Stomach (tissue), 9 donors: Measurements from ENCODE around the gene BFAR. TPM values are rescaled to one million over a fixed set of nuclear protein-coding genes. Genes with fewer than 3 reads are reported as not detected.
"Not testable (repeated sequence)": the region's sequence is repeated elsewhere in the genome, so short reads cannot be mapped to it uniquely, and the experiment has no call there.

Experiments
- DNase-seq, 2 donors: peaks; one replicate each; pipeline versions ENCODE4 v3.0.0 to v3.0.0-alpha.2; 2013 to 2019
- H3K27ac ChIP-seq, 5 donors: fragments of 200-600 bp in 4 of 5; sonication (generic) in 4 of 5; one replicate each; pipeline ENCODE4 v1.5.1; 2013 to 2019; ENCODE audit warnings: mild to moderate bottlenecking in 1 of 5, moderate library complexity in 1 of 5
- H3K27me3 ChIP-seq, 3 donors: fragments of 200-600 bp; sonication (generic); one replicate each; pipeline ENCODE4 v1.5.1; 2017 to 2019; ENCODE audit warnings: mixed run types in 1 of 3
- H3K36me3 ChIP-seq, 4 donors: fragments of 200-600 bp; sonication (generic); 1 replicate in 3 of 4; 2 replicates in 1 of 4; pipeline ENCODE4 v1.5.1; 2016 to 2019
- H3K4me1 ChIP-seq, 4 donors: fragments of 200-600 bp; sonication (generic); one replicate each; pipeline ENCODE4 v1.5.1; 2016 to 2019
- H3K4me3 ChIP-seq, 4 donors: fragments of 200-600 bp; sonication (generic) in 3 of 4; one replicate each; pipeline ENCODE4 v1.5.1; 2016 to 2019; ENCODE audit warnings: mild to moderate bottlenecking in 1 of 4
- H3K9me3 ChIP-seq, 4 donors: fragments of 200-600 bp; sonication (generic); one replicate each; pipeline ENCODE4 v1.5.1; 2016 to 2019
- EP300 ChIP-seq: sonication (generic); formaldehyde crosslinking; IDR thresholded peaks from one replicate; pipeline ENCODE4 v1.6.1; 2017; ENCODE audit warnings: antibody characterized with exemption
- POLR2A ChIP-seq, 4 donors: fragments of 450-650 bp; IDR thresholded peaks; one replicate each; pipeline ENCODE4 v1.6.1; 2016; ENCODE audit warnings: antibody characterized with exemption in 4 of 4, control low read depth in 2 of 4, mild to moderate bottlenecking in 1 of 4, moderate library complexity in 1 of 4
- POLR2AphosphoS5 ChIP-seq, 3 donors: sonication (generic); formaldehyde crosslinking; IDR thresholded peaks; one replicate each; pipeline ENCODE4 v1.6.1; 2016; ENCODE audit warnings: antibody characterized with exemption in 3 of 3
- WGBS, 5 donors: extraction: QIAGEN DNeasy Blood & Tissue Kit in 3 of 5; methylation state at CpG; one replicate each; pipeline versions ENCODE4 v1.1.5 to v1.1.7; 2013 to 2018; 5-methylcytosine and 5-hydroxymethylcytosine counted together
- intact Hi-C: fragments of 100-400 bp; cut with DNase I; formaldehyde crosslinking; loops from one replicate; pipeline ENCODE4 v1.15.1; 2023; ENCODE audit warnings: low total_unique reads
- polyA plus RNA-seq, 3 donors: library from polyadenylated mRNA; stranded (reverse); fragments of 200-250 nt; gene quantifications; one replicate each; pipeline ENCODE4 v1.2.3, GENCODE V29; 2013
- total RNA-seq, 5 donors: library from RNA; depleted of rRNA; stranded (reverse); fragments of >200 nt; gene quantifications; one replicate each; pipeline versions ENCODE4 v1.1.0 to v1.2.3, GENCODE V29; 2014 to 2016
- TF ChIP-seq, protein P1 (sequence below), 7 experiments: fragments of 450-650 bp in 4 of 7; fragments of 200-600 bp in 3 of 7; sonication (generic) in 3 of 7; IDR thresholded peaks; one replicate each; pipeline ENCODE4 v1.5.1; 2016 to 2019; ENCODE audit warnings: antibody characterized with exemption in 7 of 7, control low read depth in 2 of 7, mild to moderate bottlenecking in 1 of 7
- donor health status: healthy with polysubstance abuse.
- donor health status: Bipolar disorder and iron deficiency.
- donor health status: healthy.

Gene BFAR
- total and polyA plus RNA-seq, 8 donors: 18.2 to 113 (median 44.0) TPM

DNA sequence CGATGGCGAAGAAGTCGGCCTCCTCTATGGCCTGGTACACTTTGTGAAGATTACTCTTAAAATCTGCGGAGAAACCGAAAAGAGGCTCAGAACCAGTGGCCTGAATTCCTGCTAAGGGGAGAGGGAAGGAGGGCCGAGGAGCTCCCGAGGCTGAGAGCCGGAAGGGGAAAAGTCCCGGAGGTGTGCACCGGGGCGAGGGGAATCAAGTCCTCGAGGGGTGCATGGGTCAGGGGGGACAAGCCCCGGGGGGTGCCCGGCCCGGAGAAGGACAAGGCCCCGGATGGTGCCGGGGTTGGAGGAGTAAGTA is 3.2 kb upstream of the BFAR start:
- TF ChIP-seq, protein P1, sequence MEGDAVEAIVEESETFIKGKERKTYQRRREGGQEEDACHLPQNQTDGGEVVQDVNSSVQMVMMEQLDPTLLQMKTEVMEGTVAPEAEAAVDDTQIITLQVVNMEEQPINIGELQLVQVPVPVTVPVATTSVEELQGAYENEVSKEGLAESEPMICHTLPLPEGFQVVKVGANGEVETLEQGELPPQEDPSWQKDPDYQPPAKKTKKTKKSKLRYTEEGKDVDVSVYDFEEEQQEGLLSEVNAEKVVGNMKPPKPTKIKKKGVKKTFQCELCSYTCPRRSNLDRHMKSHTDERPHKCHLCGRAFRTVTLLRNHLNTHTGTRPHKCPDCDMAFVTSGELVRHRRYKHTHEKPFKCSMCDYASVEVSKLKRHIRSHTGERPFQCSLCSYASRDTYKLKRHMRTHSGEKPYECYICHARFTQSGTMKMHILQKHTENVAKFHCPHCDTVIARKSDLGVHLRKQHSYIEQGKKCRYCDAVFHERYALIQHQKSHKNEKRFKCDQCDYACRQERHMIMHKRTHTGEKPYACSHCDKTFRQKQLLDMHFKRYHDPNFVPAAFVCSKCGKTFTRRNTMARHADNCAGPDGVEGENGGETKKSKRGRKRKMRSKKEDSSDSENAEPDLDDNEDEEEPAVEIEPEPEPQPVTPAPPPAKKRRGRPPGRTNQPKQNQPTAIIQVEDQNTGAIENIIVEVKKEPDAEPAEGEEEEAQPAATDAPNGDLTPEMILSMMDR (IDR thresholded peaks at IDR 0.05): no peak
- TF ChIP-seq EP300 (no peak), POLR2A (IDR thresholded peaks at IDR 0.05) (no peak), POLR2AphosphoS5 (IDR thresholded peaks at IDR 0.05) (no peak)
- 1 to 2% (median 1%) methylated on average over 17 of the region's 17 CpGs for WGBS, 5 donors
- H3K4me3 ChIP-seq: peak overlapping the region; percentile 70 to 76 (median 74)
- H3K36me3 ChIP-seq: peaks cover 26 to 36% (median 34%) of the 10 kb centered on the region in 4 donors
- intact Hi-C loops: no loop called here
- H3K27ac ChIP-seq: peak overlapping the region; percentile 88 to 98 (median 96)
- no peaks in the 10 kb centered on the region for H3K27me3 ChIP-seq
- no peak for DNase-seq
- no peaks in the 10 kb centered on the region for H3K9me3 ChIP-seq
- peaks cover 31 to 56% (median 42%) of the 10 kb centered on the region in 4 donors for H3K4me1 ChIP-seq

DNA sequence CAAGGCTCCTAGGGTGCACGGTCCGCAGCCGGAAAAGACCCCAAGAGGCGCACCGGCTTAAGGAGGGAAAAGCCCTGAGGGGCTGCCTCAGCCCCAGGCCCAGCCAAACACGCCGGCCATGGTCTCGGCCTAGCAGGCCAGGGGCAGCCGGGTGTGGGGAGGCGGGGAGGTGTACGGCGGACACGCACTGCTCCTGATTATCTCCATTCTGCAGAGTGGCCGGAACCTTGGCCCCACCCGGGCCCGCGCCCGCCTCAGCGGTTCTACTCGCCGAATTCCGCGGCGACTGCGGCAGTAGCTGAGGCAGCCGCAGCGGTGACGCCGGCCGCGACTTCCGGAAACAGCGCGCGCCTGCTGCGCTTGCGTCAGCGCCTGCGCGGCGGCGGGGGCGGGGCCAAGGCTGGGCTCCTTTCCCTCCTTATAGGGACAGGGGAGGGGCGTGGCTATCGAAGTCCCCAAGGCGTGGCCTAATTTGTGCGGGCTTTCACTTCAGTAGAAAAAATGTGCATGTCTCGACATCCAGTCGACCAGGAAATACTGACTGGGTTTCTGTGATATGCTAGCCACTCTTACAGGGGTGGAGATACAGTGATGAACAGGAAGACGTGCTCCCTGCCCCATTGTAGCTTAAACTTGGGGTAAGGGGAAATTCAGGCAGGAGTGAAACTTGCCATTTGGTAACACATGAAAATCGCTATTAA is 2.7 kb upstream of the BFAR start, which contains the start of gene PARN:
PARN (minus strand) TSS at position 342 of the 701 bp plus-strand sequence; CDS start at position 207, 135 bp downstream.
- peak in 2 of 4 donors; percentile 61 to 62 for TF ChIP-seq POLR2A (IDR thresholded peaks at IDR 0.05)
- TF ChIP-seq, protein P1 (IDR thresholded peaks at IDR 0.05): no peak
- TF ChIP-seq EP300: no peak
- peak; percentile 94 to 99 (median 97) for TF ChIP-seq POLR2AphosphoS5 (IDR thresholded peaks at IDR 0.05)
- 1 to 2% (median 1%) methylated on average over 36 to 51 of the region's 51 CpGs for WGBS, 5 donors
- Histone ChIP-seq H3K36me3 (peaks cover 21 to 31% (median 29%) of the 10 kb centered on the region in 4 donors), H3K4me3 (peak within 1 kb of the TSS; percentile 70 to 76 (median 74)), H3K27ac (peak within 1 kb of the TSS; percentile 88 to 98 (median 96)), H3K9me3 (no peaks in the 10 kb centered on the region), H3K27me3 (no peaks in the 10 kb centered on the region), H3K4me1 (peaks cover 36 to 61% (median 47%) of the 10 kb centered on the region in 4 donors)
- intact Hi-C loops: no loop called here
- peak; percentile 98 to 99 for DNase-seq

DNA sequence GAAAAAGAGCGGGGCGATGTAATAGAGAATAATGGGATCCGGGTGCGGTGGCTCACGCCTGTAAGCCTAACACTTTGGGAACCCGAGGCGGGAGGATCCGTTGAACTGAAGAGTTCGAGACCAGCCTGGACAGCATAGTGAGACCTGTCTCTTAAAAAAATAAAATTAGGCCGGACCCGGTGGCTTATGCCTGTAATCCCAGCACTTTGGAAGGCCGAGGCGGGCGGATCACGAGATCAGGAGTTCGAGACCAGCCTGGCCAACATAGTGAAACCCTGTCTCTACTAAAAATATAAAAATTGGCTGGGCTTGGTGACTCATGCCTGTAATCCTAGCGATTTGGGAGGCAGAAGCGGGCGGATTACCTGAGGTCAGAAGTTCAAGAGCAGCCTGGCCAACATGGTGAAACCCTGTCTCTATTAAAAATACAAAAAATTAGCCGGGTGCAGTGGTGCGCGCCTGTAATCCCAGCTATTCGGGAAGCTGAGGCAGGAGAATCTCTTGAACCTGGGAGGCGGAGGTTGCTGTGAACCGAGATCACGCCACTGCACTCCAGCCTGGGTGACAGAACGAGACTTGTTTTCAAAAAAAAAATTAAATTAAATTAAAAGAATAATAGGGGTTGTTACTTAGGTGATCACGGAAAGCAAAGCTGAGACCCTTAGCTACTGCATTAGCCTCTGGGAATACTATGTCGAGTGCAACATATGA is 2.0 kb upstream of the BFAR start:
- peaks cover 16 to 24% (median 22%) of the 10 kb centered on the region in 4 donors for H3K36me3 ChIP-seq
- H3K27me3 ChIP-seq, H3K9me3 ChIP-seq, DNase-seq, intact Hi-C loops: not testable (repeated sequence)
- peaks cover 42 to 68% (median 54%) of the 10 kb centered on the region in 4 donors for H3K4me1 ChIP-seq
- peak overlapping the region; percentile 82 to 98 (median 96) for H3K27ac ChIP-seq
- WGBS, 5 donors: 82 to 86% (median 84%) methylated on average over 28 to 29 of the region's 29 CpGs
- H3K4me3 ChIP-seq: peak overlapping the region; percentile 70 to 76 (median 74)

GRCh38 chr16:14634389-14634725 is 1.6 kb downstream of the BFAR start:
- intact Hi-C loops: no loop called here
- TF ChIP-seq, protein P1 (IDR thresholded peaks at IDR 0.05): no peak
- no peak for TF ChIP-seq POLR2A (IDR thresholded peaks at IDR 0.05)
- no peak for TF ChIP-seq POLR2AphosphoS5 (IDR thresholded peaks at IDR 0.05)
- no peak for TF ChIP-seq EP300
- H3K36me3 ChIP-seq: peaks cover 0 to 17% (median 16%) of the 10 kb centered on the region in 4 donors
- H3K4me1 ChIP-seq: peaks cover 38 to 75% (median 55%) of the 10 kb centered on the region in 4 donors
- peak overlapping the region; percentile 95 to 98 (median 96) for H3K27ac ChIP-seq
- DNase-seq: no peak
- peak overlapping the region in 3 of 4 donors; percentile 79 to 95 (median 83) for H3K4me3 ChIP-seq
- H3K9me3 ChIP-seq: no peaks in the 10 kb centered on the region
- WGBS, 5 donors: 51 to 61% (median 54%) methylated on average over 7 of the region's 7 CpGs
- H3K27me3 ChIP-seq: no peaks in the 10 kb centered on the region
